Neural progenitor cell (in vitro differentiated cells): ENCODE data around the gene INO80.

ENCODE experiments used
- EZH2 ChIP-seq: fragments of 200-600 bp; sonication (generic); IDR thresholded peaks from 2 replicates; pipeline ENCODE4 v1.6.1; 2017; ENCODE audit warnings: antibody characterized with exemption, mild to moderate bottlenecking, moderate library complexity
- EZH2phosphoT487 ChIP-seq: fragments of 200-600 bp; sonication (generic); IDR thresholded peaks from 2 replicates; pipeline ENCODE4 v1.6.1; 2017; ENCODE audit warnings: antibody characterized with exemption
- TF ChIP-seq, protein P1 (sequence below): fragments of 200-600 bp; sonication (generic); IDR thresholded peaks from 2 replicates; pipeline ENCODE4 v1.5.1; 2017; ENCODE audit warnings: antibody characterized with exemption, mild to moderate bottlenecking

DNA sequence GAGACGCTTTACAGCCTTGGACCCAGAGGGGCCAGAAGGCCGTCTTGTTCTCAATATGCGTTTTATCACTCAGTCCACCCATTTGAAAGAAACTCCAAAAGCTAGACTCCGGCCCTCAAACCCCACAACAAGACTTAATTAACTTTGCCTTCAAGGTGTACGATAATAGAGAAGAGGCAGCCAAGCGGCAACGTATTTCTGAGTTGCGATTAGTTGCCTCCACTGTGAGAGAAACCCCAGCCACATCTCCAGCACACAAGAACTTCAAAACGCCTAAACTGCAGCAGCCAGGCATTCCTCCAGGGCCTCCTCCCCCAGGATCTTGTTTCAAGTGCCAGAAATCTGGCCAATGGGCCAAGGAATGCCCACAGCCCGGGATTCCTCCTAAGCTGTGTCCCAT, 17.4 kb upstream of the INO80 start:
- TF ChIP-seq, protein P1, sequence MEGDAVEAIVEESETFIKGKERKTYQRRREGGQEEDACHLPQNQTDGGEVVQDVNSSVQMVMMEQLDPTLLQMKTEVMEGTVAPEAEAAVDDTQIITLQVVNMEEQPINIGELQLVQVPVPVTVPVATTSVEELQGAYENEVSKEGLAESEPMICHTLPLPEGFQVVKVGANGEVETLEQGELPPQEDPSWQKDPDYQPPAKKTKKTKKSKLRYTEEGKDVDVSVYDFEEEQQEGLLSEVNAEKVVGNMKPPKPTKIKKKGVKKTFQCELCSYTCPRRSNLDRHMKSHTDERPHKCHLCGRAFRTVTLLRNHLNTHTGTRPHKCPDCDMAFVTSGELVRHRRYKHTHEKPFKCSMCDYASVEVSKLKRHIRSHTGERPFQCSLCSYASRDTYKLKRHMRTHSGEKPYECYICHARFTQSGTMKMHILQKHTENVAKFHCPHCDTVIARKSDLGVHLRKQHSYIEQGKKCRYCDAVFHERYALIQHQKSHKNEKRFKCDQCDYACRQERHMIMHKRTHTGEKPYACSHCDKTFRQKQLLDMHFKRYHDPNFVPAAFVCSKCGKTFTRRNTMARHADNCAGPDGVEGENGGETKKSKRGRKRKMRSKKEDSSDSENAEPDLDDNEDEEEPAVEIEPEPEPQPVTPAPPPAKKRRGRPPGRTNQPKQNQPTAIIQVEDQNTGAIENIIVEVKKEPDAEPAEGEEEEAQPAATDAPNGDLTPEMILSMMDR: no peak
- TF ChIP-seq EZH2phosphoT487 (no peak), EZH2 (no peak)
